Renal cortical epithelial cell (primary cell): ENCODE data around the gene DTNB. TPM values are rescaled to one million over a fixed set of nuclear protein-coding genes. Genes with fewer than 3 reads are reported as not detected.

Source experiments
- total RNA-seq: library from RNA; depleted of rRNA; stranded (reverse); fragments of >200 nt; gene quantifications from 2 replicates; pipeline ENCODE4 v1.2.3, GENCODE V29; 2014

The DTNB gene
- total RNA-seq, 1 donor from 2014 or later, result 10.7 TPM

Other genes with a start within 250 kb of the DTNB start
- gene ASXL2, start 204.9 kb upstream of the DTNB start, total RNA-seq, result 4.7 and 20.1 TPM in 2 replicates